ENCODE measurements around the gene VAPA. TPM values are rescaled to one million over a fixed set of nuclear protein-coding genes. Genes with fewer than 3 reads are reported as not detected.

VAPA gene
- total and polyA plus RNA-seq, 2 of the 4 experiments (the other 2 are of a cell fraction), result 199 to 206 TPM

DNA sequence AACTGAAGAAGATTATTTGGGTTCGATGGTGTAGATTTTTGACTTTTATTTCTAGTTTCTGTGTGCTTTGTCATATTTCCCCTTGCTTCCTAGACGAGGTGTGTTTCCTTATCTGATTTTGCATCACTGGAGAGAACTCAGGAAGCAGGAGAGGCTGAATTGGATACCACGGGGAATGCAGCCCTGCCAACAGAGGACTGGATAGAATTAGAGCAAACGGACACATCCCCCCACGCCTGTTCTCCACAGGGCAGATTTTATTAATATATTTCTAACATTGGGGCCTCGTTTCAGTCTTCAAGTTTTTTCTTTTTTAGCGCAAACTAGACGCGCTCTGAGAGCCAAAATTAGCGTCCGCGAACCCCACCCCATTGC, 678 bp upstream of the VAPA start:
- no peak overlapping the region for H3K23ac ChIP-seq (ENCODE audit: low read depth, low read length)
- peaks cover 0 to 13% of the 10 kb centered on the region in 2 experiments; a peak in 2 of 4 replicates for H3K79me1 ChIP-seq (ENCODE audit: low read depth in 1 of 2, low read length in 2 of 2)
- H2BK20ac ChIP-seq (ENCODE audit: low read depth, low read length), result no peak overlapping the region
- peak overlapping the region; percentile 99 for H2AFZ ChIP-seq (replicated peaks; ENCODE audit: low read length, poor library complexity)
- H2BK120ac ChIP-seq (ENCODE audit: low read depth, low read length), result peak overlapping the region; percentile 48
- ATAC-seq (ENCODE audit: low read depth) (peak; percentile 10), DNase-seq (no peak)
- H3K4ac ChIP-seq (ENCODE audit: low read depth, low read length), result peak overlapping the region; percentile 67; the same call in 1 of the 2 replicates
- no peak overlapping the region for H4K91ac ChIP-seq (ENCODE audit: insufficient read depth, low read depth, low read length)
- H2AK9ac ChIP-seq (replicated peaks; ENCODE audit: low read depth, low read length, poor library complexity), result peak overlapping the region; percentile 93
- dilution Hi-C loops (cut with HindIII; ENCODE audit: low sequenced_read_pairs, unreplicated experiment), result no loop called here
- no peaks in the 10 kb centered on the region for H3K27me3 ChIP-seq (ENCODE audit: control insufficient read depth, insufficient read depth, low read length)
- H3K27ac ChIP-seq (ENCODE audit: insufficient read depth, low read length), result peak overlapping the region; percentile 26
- H4K8ac ChIP-seq (ENCODE audit: low read depth in 2 of 2, low read length in 2 of 2), result peak overlapping the region; percentile 72 to 78; a peak in 3 of 4 replicates
- TF ChIP-seq POLR2A (IDR thresholded peaks at IDR 0.05; ENCODE audit: low read depth, low read length), result no peak
- TF ChIP-seq, protein P1, sequence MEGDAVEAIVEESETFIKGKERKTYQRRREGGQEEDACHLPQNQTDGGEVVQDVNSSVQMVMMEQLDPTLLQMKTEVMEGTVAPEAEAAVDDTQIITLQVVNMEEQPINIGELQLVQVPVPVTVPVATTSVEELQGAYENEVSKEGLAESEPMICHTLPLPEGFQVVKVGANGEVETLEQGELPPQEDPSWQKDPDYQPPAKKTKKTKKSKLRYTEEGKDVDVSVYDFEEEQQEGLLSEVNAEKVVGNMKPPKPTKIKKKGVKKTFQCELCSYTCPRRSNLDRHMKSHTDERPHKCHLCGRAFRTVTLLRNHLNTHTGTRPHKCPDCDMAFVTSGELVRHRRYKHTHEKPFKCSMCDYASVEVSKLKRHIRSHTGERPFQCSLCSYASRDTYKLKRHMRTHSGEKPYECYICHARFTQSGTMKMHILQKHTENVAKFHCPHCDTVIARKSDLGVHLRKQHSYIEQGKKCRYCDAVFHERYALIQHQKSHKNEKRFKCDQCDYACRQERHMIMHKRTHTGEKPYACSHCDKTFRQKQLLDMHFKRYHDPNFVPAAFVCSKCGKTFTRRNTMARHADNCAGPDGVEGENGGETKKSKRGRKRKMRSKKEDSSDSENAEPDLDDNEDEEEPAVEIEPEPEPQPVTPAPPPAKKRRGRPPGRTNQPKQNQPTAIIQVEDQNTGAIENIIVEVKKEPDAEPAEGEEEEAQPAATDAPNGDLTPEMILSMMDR (conservative IDR thresholded peaks at IDR 0.05; ENCODE audit: low read depth, low read length), result no peak
- TF ChIP-seq MXI1 (IDR thresholded peaks at IDR 0.05; ENCODE audit: borderline replicate concordance, low read depth, low read length), result no peak
- TF ChIP-seq MAZ (IDR thresholded peaks at IDR 0.05; ENCODE audit: borderline replicate concordance, low read depth, low read length), result no peak
- TF ChIP-seq, protein P2, sequence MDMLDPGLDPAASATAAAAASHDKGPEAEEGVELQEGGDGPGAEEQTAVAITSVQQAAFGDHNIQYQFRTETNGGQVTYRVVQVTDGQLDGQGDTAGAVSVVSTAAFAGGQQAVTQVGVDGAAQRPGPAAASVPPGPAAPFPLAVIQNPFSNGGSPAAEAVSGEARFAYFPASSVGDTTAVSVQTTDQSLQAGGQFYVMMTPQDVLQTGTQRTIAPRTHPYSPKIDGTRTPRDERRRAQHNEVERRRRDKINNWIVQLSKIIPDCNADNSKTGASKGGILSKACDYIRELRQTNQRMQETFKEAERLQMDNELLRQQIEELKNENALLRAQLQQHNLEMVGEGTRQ (IDR thresholded peaks at IDR 0.05; ENCODE audit: low read depth, low read length), result no peak
- TF ChIP-seq RCOR1 (IDR thresholded peaks at IDR 0.05; ENCODE audit: insufficient replicate concordance, low read length), result no peak
- TF ChIP-seq BHLHE40 (IDR thresholded peaks at IDR 0.05; ENCODE audit: low read depth, low read length), result no peak
- TF ChIP-seq RFX5 (IDR thresholded peaks at IDR 0.05; ENCODE audit: low read depth, low read length), result no peak
- TF ChIP-seq SMC3 (IDR thresholded peaks at IDR 0.05; ENCODE audit: low read depth, low read length), result no peak
- TF ChIP-seq RAD21 (IDR thresholded peaks at IDR 0.05; ENCODE audit: low read length), result no peak
- TF ChIP-seq FOS (IDR thresholded peaks at IDR 0.05; ENCODE audit: low read depth, low read length), result no peak
- no peak for TF ChIP-seq CEBPB (IDR thresholded peaks at IDR 0.05; ENCODE audit: low read depth, low read length)
- TF ChIP-seq NFE2L2 (IDR thresholded peaks at IDR 0.05; ENCODE audit: low read depth, low read length), result no peak
- TF ChIP-seq CHD1 (IDR thresholded peaks at IDR 0.05; ENCODE audit: low read depth, low read length), result no peak
- TF ChIP-seq MAFK (IDR thresholded peaks at IDR 0.05; ENCODE audit: low read depth, low read length), result no peak
- intact Hi-C loops (cut with micrococcal nuclease), result loop anchor here (10.0 kb wide), 1 partner anchor 338 kb away; no protein-coding TSS in a partner anchor
- no peak overlapping the region for H2BK15ac ChIP-seq (ENCODE audit: low read depth, low read length)
- in situ Hi-C loops (cut with MboI; ENCODE audit: low sequenced_read_pairs), result no loop called here
- H4K20me1 ChIP-seq (ENCODE audit: insufficient read depth, low read length), result peaks cover 36% of the 10 kb centered on the region
- H3K56ac ChIP-seq (ENCODE audit: extremely low read depth, insufficient read depth, low read length), result peak overlapping the region; percentile 48
- no peaks in the 10 kb centered on the region for H3K9me3 ChIP-seq (ENCODE audit: control insufficient read depth, insufficient read depth, low read length)
- peak overlapping the region; percentile 37 for H3K9ac ChIP-seq (ENCODE audit: low read depth, low read length)
- peak overlapping the region; percentile 56 for H3K4me2 ChIP-seq (ENCODE audit: low read depth, low read length)
- peaks cover 6% of the 10 kb centered on the region for H3K9me1 ChIP-seq (ENCODE audit: insufficient read depth, low read length)
- peak overlapping the region; percentile 31; the same call in 1 of the 2 replicates for H4K5ac ChIP-seq (ENCODE audit: low read depth, low read length)
- H2BK5ac ChIP-seq (ENCODE audit: low read depth, low read length, poor library complexity, severe bottlenecking), result peak overlapping the region; percentile 3
- peak overlapping the region; percentile 87 for H3K4me3 ChIP-seq (ENCODE audit: insufficient read depth, low read depth, low read length)
- no peaks in the 10 kb centered on the region for H3K36me3 ChIP-seq (ENCODE audit: control insufficient read depth, insufficient read depth, low read length)
- no peak overlapping the region for H3K18ac ChIP-seq (ENCODE audit: low read depth, low read length)
- BruUV-seq (replicated peaks), result no TSS peak
- WGBS, 2 experiments (ENCODE audit: extremely low coverage in 2 of 2, insufficient read length in 1 of 2), result 50% methylated on average over 2 of the region's 12 CpGs; no CpG with 5 or more reads in 1 of the 2 experiments
- H3K14ac ChIP-seq (replicated peaks; ENCODE audit: low read depth, low read length), result peak overlapping the region; percentile 39; the same call in 1 of the 2 replicates
- no peak overlapping the region for H2AK5ac ChIP-seq (ENCODE audit: low read depth, low read length)
- POLR2A ChIA-PET (ENCODE audit: unreplicated experiment), result interaction anchor here (0.5 to 1.1 kb wide), 3 partner anchors 11 to 43 kb away, joined by 3 to 5 read pairs (median 4); no protein-coding TSS in a partner anchor
- CTCF ChIA-PET, result interaction anchor here (0.7 kb wide), 1 partner anchor 31 kb away, joined by 3 read pairs; no protein-coding TSS in a partner anchor
- no peaks in the 10 kb centered on the region for H3K4me1 ChIP-seq (ENCODE audit: control insufficient read depth, insufficient read depth, low read length)

Measured in IMR-90 (cell line).